ENCODE results near the gene UBXN6.

Gene UBXN6

DNA sequence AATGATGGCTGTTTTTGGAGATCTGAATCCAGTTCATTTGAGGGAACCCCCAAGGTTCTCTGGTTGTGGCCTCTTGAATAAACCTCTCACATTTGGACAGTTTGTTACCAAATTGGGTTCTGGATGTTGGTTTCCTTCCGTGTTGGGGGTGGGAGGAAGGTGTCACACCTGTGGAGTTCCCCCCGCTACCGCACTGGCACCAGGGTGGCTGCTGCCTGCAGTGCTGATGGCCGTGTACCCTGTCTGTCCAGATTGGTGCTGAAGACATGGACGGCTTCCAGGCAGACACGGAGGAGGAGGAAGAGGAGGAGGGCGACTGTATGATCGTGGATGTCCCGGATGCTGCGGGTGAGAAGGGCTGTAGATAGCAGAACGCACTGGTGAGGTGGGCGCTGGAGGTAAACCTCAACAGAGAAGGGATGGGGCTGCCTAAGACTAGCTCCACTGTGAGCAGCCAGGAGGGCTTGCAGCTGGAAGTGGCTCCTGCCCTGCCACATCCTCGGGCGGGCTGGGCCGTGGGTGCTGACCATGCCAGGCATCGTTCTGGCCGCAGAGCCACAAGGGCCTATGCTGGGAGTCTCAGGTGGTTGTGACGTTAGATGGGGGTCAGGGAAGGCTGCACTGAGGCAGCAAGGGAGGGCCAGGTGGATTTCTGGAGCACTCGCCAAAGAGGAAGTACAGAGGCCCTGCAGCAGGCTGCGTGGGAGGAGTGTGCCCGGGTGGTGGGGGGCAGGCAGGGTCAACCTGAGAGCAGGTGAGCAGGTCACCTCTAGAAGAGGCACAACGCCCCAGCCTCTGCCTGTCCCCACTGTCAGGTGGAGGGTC, 15.4 kb downstream of the UBXN6 start:
- Histone ChIP-seq H3K4me3 (ENCODE audit: low read depth, low read length) (no peak overlapping the region), H3K27me3 (ENCODE audit: control insufficient read depth, insufficient read depth, low read length) (no peaks in the 10 kb centered on the region), H3K4me1 (ENCODE audit: control insufficient read depth, insufficient read depth, low read length) (no peaks in the 10 kb centered on the region), H3K9ac (ENCODE audit: low read depth, low read length) (no peak overlapping the region), H3K36me3 (ENCODE audit: control insufficient read depth, insufficient read depth, low read length) (peaks cover 60% of the 10 kb centered on the region), H3K9me3 (ENCODE audit: control insufficient read depth, insufficient read depth, low read length) (no peaks in the 10 kb centered on the region)

DNA sequence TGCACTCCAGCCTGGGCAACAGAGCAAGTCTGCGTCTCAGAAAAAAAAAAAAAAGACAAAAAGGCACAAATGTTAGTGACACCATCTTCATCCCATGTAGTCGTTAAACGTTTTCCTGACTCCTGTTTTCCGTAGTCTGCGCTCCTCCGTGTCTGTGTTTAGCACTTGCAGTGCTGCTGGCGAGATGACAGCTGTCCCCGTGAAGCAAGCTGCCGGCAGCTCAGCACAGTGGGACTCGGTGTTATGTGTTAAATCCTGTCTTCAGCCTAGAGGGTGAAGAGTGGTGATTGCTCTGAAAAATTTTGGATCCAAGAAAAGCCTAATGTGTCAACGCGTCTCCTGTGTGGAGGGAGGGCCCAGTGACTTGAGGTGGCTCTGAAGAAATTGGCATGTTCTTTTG, 18.4 kb downstream of the UBXN6 start:
- Histone ChIP-seq H3K9me3 (ENCODE audit: control insufficient read depth, insufficient read depth, low read length) (no peaks in the 10 kb centered on the region), H3K4me1 (ENCODE audit: control insufficient read depth, insufficient read depth, low read length) (no peaks in the 10 kb centered on the region), H3K36me3 (ENCODE audit: control insufficient read depth, insufficient read depth, low read length) (peaks cover 57% of the 10 kb centered on the region), H3K4me3 (ENCODE audit: low read depth, low read length) (no peak overlapping the region), H3K9ac (ENCODE audit: low read depth, low read length) (no peak overlapping the region), H3K27me3 (ENCODE audit: control insufficient read depth, insufficient read depth, low read length) (no peaks in the 10 kb centered on the region)

DNA sequence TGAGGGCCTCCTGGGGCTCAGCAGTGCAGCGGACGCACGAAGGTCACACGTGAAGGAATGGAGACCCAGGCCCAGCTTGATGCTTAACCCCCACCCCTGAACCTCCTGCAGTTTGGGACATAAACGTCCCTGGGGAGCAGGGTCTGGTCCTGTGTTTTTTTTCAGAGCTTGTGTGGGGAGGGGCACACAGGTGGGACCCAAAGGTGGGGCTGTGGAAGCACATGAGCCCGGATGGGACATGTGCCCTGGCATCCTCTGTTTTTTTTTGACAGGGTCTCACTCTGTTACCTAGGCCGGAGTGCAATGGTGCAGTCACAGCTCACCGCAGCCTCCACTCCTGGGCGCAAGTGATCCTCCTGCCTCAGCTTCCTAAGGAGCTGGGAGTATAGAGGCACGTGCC, 20.5 kb downstream of the UBXN6 start:
- no peaks in the 10 kb centered on the region for H3K9me3 ChIP-seq (ENCODE audit: control insufficient read depth, insufficient read depth, low read length)
- no peaks in the 10 kb centered on the region for H3K4me1 ChIP-seq (ENCODE audit: control insufficient read depth, insufficient read depth, low read length)
- no peak overlapping the region for H3K4me3 ChIP-seq (ENCODE audit: low read depth, low read length)
- H3K36me3 ChIP-seq (ENCODE audit: control insufficient read depth, insufficient read depth, low read length), result peaks cover 62% of the 10 kb centered on the region
- no peak overlapping the region for H3K9ac ChIP-seq (ENCODE audit: low read depth, low read length)
- H3K27me3 ChIP-seq (ENCODE audit: control insufficient read depth, insufficient read depth, low read length), result no peaks in the 10 kb centered on the region

DNA sequence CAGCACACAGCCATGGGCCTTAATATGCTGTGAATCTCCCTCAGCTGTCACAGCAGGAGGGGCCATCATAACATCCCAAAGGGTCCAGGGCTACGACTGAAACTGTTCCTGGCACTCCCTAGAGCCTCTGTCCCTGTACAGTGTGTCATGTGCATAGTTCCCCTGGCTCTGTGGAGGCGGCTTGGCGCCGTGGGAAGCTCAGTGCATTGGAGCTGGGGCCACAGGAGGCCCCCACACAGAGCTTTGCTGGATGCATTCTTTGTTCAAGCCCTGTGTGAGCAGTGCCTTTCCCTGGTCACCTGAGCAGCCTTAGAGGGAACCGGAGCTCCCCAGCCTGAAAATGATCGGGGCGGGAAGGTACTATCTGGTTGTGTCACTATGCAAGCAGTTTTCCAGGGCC, 21.4 kb downstream of the UBXN6 start:
- no peaks in the 10 kb centered on the region for H3K9me3 ChIP-seq (ENCODE audit: control insufficient read depth, insufficient read depth, low read length)
- H3K36me3 ChIP-seq (ENCODE audit: control insufficient read depth, insufficient read depth, low read length), result peaks cover 69% of the 10 kb centered on the region
- H3K4me1 ChIP-seq (ENCODE audit: control insufficient read depth, insufficient read depth, low read length), result no peaks in the 10 kb centered on the region
- H3K4me3 ChIP-seq (ENCODE audit: low read depth, low read length), result no peak overlapping the region
- no peak overlapping the region for H3K9ac ChIP-seq (ENCODE audit: low read depth, low read length)
- H3K27me3 ChIP-seq (ENCODE audit: control insufficient read depth, insufficient read depth, low read length), result no peaks in the 10 kb centered on the region

DNA sequence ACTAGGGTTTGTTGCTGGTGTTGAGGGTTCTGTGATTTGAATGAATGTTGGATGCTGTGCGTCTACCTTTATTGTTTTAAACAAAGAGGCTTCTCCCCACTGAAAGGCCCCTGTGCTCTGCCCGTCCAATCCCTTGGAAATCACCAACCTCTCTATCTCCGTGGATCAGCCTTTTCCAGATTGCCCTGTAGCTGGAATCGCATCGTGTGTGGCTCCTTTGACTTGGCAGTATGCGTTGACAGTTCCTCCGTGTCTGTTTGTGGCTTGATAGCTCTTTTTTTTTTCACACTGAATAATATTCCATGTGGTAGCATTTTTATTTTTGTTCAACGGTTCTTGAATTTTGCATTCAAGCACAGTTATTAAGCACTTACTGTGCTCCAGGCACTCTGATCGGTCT, 23.2 kb downstream of the UBXN6 start:
- no peak overlapping the region for H3K4me3 ChIP-seq (ENCODE audit: low read depth, low read length)
- H3K9ac ChIP-seq (ENCODE audit: low read depth, low read length), result no peak overlapping the region
- H3K4me1 ChIP-seq (ENCODE audit: control insufficient read depth, insufficient read depth, low read length), result no peaks in the 10 kb centered on the region
- no peaks in the 10 kb centered on the region for H3K27me3 ChIP-seq (ENCODE audit: control insufficient read depth, insufficient read depth, low read length)
- no peaks in the 10 kb centered on the region for H3K9me3 ChIP-seq (ENCODE audit: control insufficient read depth, insufficient read depth, low read length)
- H3K36me3 ChIP-seq (ENCODE audit: control insufficient read depth, insufficient read depth, low read length), result peaks cover 73% of the 10 kb centered on the region

DNA sequence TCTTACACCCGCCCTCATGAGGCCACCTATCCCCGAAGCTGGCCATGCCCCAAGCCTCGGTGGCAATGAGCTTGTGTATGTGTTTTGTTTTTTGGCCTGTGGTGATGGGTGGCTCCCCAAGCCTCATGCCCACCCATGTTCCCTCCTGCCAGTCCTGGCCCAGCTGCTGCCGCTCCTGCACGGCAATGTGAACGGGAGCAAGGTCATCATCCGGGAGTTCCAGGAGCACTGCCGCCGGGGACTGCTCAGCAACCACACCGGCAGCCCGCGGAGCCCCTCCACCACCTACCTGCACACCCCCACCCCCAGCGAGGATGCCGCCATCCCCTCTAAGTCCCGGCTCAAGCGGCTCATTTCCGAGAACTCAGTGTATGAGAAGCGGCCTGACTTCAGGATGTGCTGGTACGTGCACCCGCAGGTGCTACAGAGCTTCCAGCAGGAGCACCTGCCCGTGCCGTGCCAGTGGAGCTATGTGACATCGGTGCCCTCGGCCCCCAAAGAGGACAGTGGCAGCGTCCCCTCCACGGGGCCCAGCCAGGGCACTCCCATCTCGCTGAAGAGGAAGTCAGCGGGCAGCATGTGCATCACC, 24.6 kb downstream of the UBXN6 start:
- Histone ChIP-seq H3K9ac (ENCODE audit: low read depth, low read length) (no peak overlapping the region), H3K4me3 (ENCODE audit: low read depth, low read length) (no peak overlapping the region), H3K36me3 (ENCODE audit: control insufficient read depth, insufficient read depth, low read length) (peaks cover 78% of the 10 kb centered on the region), H3K27me3 (ENCODE audit: control insufficient read depth, insufficient read depth, low read length) (no peaks in the 10 kb centered on the region), H3K9me3 (ENCODE audit: control insufficient read depth, insufficient read depth, low read length) (no peaks in the 10 kb centered on the region), H3K4me1 (ENCODE audit: control insufficient read depth, insufficient read depth, low read length) (no peaks in the 10 kb centered on the region)

DNA sequence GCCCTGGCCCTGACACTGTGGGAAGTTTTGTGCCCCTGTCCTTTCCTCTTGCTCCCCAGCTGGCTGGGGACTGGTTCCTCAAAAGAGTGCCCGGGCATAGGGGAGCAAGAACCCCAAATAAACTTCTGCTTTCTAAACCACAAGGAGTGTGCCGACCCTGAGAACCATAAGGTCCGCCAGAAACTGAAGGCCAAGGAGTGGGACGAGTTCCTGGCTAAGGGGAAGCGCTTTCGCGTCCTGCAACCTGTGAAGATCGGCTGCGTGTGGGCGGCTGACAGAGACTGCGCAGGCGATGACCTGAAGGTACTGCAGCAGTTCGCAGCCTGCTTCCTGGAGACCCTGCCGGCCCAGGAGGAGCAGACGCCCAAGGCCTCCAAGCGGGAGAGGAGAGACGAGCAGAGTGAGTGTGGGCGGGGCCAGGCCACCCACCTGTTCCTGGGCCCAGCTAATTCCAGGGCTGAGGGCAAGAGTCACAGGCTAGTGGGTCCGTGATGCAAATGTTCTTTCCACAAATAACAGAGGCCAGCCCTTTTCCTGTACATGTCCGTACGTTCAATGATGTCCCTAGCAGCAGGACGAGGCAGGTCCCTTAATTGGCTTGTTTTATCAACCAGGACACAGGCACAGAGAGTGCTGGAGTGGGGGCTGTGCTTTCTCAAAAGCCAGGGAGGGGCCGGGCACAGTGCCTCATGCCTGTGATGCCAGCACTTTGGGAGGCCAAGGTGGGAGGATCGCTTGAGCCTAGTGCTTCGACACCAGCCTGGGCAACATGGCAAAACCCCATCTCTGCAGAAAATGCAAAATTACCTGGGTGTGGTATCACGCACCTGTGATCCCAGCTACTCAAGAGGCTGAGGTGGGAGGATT, 25.6 kb downstream of the UBXN6 start:
- Histone ChIP-seq H3K27me3 (ENCODE audit: control insufficient read depth, insufficient read depth, low read length) (no peaks in the 10 kb centered on the region), H3K36me3 (ENCODE audit: control insufficient read depth, insufficient read depth, low read length) (peaks cover 75% of the 10 kb centered on the region), H3K9me3 (ENCODE audit: control insufficient read depth, insufficient read depth, low read length) (no peaks in the 10 kb centered on the region), H3K4me1 (ENCODE audit: control insufficient read depth, insufficient read depth, low read length) (no peaks in the 10 kb centered on the region), H3K9ac (ENCODE audit: low read depth, low read length) (no peak overlapping the region), H3K4me3 (ENCODE audit: low read depth, low read length) (no peak overlapping the region)

DNA sequence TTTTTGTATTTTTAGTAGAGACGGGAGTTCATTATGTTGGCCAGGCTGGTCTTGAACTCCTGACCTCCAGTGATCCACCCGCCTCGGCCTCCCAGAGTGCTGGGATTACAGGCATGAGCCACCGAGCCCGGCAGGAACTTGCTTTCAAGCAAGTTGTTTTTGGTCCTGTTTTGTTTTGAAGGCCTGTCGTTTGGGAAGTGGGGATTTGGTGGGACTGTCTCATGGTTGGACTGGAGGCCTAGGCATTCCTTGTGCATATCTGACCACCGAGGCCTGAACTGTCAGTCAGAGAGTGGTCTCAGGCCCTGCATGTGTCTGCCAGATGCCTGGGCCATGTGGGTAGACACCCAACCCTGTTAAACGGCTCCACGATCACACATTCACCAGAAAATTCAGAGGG, 26.3 kb downstream of the UBXN6 start:
- no peaks in the 10 kb centered on the region for H3K9me3 ChIP-seq (ENCODE audit: control insufficient read depth, insufficient read depth, low read length)
- no peak overlapping the region for H3K9ac ChIP-seq (ENCODE audit: low read depth, low read length)
- H3K4me3 ChIP-seq (ENCODE audit: low read depth, low read length), result no peak overlapping the region
- no peaks in the 10 kb centered on the region for H3K27me3 ChIP-seq (ENCODE audit: control insufficient read depth, insufficient read depth, low read length)
- H3K4me1 ChIP-seq (ENCODE audit: control insufficient read depth, insufficient read depth, low read length), result no peaks in the 10 kb centered on the region
- peaks cover 70% of the 10 kb centered on the region for H3K36me3 ChIP-seq (ENCODE audit: control insufficient read depth, insufficient read depth, low read length)

DNA sequence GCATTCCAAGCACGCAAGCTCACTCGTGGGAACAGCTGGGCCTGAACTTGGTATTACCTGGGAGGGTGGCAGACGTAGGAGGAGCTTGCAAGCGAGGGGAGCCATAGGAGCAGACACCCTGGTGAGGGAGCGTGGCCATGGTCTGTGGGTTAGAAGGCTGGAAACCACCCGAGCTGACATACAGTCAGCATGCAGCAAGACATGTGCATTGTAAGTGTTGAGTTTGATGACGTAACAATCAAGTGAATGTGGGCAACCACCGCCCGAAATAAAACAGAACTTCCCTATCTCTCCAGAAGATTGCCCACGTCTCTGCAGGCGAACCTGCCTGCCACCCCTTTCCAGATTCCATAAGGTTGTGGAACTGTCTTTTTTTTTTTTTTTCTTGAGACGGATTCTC, 26.8 kb downstream of the UBXN6 start:
- Histone ChIP-seq H3K4me3 (ENCODE audit: low read depth, low read length) (no peak overlapping the region), H3K9ac (ENCODE audit: low read depth, low read length) (no peak overlapping the region), H3K4me1 (ENCODE audit: control insufficient read depth, insufficient read depth, low read length) (no peaks in the 10 kb centered on the region), H3K27me3 (ENCODE audit: control insufficient read depth, insufficient read depth, low read length) (no peaks in the 10 kb centered on the region), H3K9me3 (ENCODE audit: control insufficient read depth, insufficient read depth, low read length) (no peaks in the 10 kb centered on the region), H3K36me3 (ENCODE audit: control insufficient read depth, insufficient read depth, low read length) (peaks cover 68% of the 10 kb centered on the region)

DNA sequence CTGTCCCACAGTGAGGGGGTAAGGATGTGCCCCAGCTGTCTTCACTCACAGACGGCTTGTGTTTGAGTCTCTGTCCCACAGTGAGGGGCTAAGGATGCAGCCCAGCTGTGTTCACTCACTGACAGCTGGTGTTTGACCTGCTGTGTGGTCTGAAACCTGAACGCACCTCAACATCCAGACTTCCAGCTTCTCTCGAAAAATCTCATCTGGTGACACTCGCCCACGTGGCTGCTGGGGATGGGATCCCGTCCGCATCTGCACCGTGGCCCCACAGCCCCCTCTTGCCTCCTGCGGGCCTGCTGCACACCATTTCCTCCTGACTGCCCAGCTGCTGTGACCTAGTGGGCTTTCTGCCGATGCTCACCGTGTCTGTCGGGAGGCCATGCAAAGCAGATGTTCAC, 27.8 kb downstream of the UBXN6 start:
- no peak overlapping the region for H3K4me3 ChIP-seq (ENCODE audit: low read depth, low read length)
- H3K27me3 ChIP-seq (ENCODE audit: control insufficient read depth, insufficient read depth, low read length), result no peaks in the 10 kb centered on the region
- no peaks in the 10 kb centered on the region for H3K4me1 ChIP-seq (ENCODE audit: control insufficient read depth, insufficient read depth, low read length)
- H3K9ac ChIP-seq (ENCODE audit: low read depth, low read length), result no peak overlapping the region
- peaks cover 66% of the 10 kb centered on the region for H3K36me3 ChIP-seq (ENCODE audit: control insufficient read depth, insufficient read depth, low read length)
- H3K9me3 ChIP-seq (ENCODE audit: control insufficient read depth, insufficient read depth, low read length), result no peaks in the 10 kb centered on the region

DNA sequence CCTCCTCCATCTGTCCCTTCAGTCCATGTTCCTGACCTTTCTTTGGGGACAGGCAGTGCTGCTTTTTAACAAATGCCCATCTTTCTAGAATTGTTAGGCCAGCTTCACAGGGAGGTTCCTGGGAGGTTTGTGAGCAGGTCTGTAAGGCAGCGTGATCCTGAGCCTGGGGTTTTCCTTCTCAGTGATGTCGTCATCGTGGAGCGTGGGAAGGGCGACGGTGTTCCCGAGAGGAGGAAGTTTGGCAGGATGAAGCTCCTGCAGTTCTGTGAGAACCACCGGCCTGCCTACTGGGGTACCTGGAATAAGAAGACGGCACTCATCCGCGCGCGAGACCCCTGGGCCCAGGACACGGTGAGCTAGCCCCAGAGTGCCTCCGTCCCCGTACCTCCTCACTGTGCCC, 28.3 kb downstream of the UBXN6 start:
- Histone ChIP-seq H3K4me3 (ENCODE audit: low read depth, low read length) (no peak overlapping the region), H3K9me3 (ENCODE audit: control insufficient read depth, insufficient read depth, low read length) (no peaks in the 10 kb centered on the region), H3K9ac (ENCODE audit: low read depth, low read length) (no peak overlapping the region), H3K27me3 (ENCODE audit: control insufficient read depth, insufficient read depth, low read length) (no peaks in the 10 kb centered on the region), H3K4me1 (ENCODE audit: control insufficient read depth, insufficient read depth, low read length) (no peaks in the 10 kb centered on the region), H3K36me3 (ENCODE audit: control insufficient read depth, insufficient read depth, low read length) (peaks cover 64% of the 10 kb centered on the region)
